Measurements from ENCODE around the gene NT5DC3.

NT5DC3 gene

DNA sequence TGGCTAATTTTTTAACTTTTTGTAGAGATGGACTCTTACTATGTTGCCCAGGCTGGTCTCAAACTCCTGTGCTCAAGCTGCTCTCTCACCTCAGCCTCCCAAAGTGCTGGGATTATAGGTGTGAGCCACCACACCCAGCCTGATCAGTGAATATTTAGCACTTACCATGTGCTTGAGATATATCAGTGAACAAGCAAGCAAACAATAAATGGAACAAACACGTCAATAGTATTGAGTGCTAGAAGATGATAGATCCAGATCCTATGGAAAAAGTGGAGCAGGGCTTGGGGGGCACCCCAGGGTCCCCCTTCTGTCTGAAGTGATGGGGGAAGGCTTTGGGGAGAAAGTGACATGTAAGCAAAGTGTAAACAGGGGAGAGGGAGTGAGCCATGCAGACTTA is 83.8 kb downstream of the NT5DC3 start:
- Histone ChIP-seq H3K36me3 (ENCODE audit: control insufficient read depth, insufficient read depth, low read length) (no peaks in the 10 kb centered on the region), H3K4me1 (ENCODE audit: control insufficient read depth, insufficient read depth, low read length, poor library complexity, severe bottlenecking) (no peaks in the 10 kb centered on the region), H3K27ac (ENCODE audit: insufficient read depth, low read length, poor library complexity, severe bottlenecking) (no peak overlapping the region), H3K27me3 (replicated peaks; ENCODE audit: control insufficient read depth, insufficient read depth, low read length, poor library complexity, severe bottlenecking) (no peaks in the 10 kb centered on the region), H3K9me3 (ENCODE audit: control insufficient read depth, low read length) (no peaks in the 10 kb centered on the region), H3K4me3 (ENCODE audit: insufficient read depth, low read depth, low read length, poor library complexity, severe bottlenecking) (no peak overlapping the region)
- no peak for DNase-seq

DNA sequence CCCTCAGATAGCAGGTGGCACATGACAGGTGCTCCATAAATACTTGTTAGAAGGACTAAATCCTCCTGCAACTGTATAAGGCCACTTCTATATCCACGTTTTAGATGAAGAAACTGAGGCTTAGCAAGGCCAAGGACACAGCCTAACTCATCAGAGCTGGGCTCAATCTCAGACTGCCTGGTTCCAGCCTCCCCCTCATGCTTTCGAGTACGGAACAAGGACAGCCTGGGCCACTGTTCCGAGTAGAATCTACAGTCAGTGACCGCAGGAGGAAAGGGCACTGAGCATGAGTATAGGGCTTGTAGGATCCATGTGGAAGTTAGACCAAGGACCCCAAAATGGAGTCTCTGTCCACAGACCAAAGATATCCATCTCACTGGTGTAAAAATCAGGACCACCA is 84.6 kb downstream of the NT5DC3 start:
- Histone ChIP-seq H3K27ac (ENCODE audit: insufficient read depth, low read length, poor library complexity, severe bottlenecking) (no peak overlapping the region), H3K36me3 (ENCODE audit: control insufficient read depth, insufficient read depth, low read length) (no peaks in the 10 kb centered on the region), H3K4me1 (ENCODE audit: control insufficient read depth, insufficient read depth, low read length, poor library complexity, severe bottlenecking) (no peaks in the 10 kb centered on the region), H3K9me3 (ENCODE audit: control insufficient read depth, low read length) (no peaks in the 10 kb centered on the region), H3K27me3 (replicated peaks; ENCODE audit: control insufficient read depth, insufficient read depth, low read length, poor library complexity, severe bottlenecking) (no peaks in the 10 kb centered on the region), H3K4me3 (ENCODE audit: insufficient read depth, low read depth, low read length, poor library complexity, severe bottlenecking) (no peak overlapping the region)
- no peak for DNase-seq

DNA sequence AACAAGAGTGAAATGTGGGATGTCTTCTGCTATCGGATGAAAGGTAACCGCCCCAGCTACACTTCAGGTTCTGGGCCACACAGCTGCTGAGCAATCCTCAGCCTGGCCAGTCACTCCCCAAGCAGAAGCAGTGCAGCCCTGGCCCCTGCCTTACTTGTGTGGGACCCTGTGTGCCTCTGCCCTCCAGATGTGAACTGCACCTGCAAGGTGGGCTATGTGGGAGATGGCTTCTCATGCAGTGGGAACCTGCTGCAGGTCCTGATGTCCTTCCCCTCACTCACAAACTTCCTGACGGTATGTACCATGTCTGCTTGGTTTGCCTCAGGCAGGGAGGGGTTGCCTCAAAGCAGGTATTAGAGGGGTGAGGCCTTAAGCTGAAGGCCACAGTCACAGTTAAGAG is 85.6 kb downstream of the NT5DC3 start:
- Histone ChIP-seq H3K27ac (ENCODE audit: insufficient read depth, low read length, poor library complexity, severe bottlenecking) (no peak overlapping the region), H3K4me1 (ENCODE audit: control insufficient read depth, insufficient read depth, low read length, poor library complexity, severe bottlenecking) (no peaks in the 10 kb centered on the region), H3K36me3 (ENCODE audit: control insufficient read depth, insufficient read depth, low read length) (no peaks in the 10 kb centered on the region), H3K4me3 (ENCODE audit: insufficient read depth, low read depth, low read length, poor library complexity, severe bottlenecking) (no peak overlapping the region), H3K27me3 (replicated peaks; ENCODE audit: control insufficient read depth, insufficient read depth, low read length, poor library complexity, severe bottlenecking) (no peaks in the 10 kb centered on the region), H3K9me3 (ENCODE audit: control insufficient read depth, low read length) (no peaks in the 10 kb centered on the region)
- no peak for DNase-seq

DNA sequence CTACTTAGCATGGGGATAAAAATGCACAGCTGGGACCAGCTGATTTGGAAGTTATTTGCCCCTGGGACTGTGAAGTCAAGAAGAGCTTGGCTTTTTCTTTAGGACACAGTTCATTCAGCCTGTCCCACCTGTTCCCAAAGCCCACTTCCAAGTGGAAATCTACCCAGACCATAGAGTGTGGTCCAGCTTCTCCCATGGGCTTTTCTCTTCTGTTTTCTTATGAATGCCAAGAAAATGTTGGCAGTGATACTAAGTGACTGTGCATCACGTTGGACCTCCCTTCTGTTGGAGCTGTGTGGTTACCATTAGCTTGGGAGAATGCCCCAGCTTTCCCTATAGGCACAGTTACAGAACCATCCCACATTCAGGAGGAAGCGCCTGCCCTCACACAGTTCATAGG is 89.4 kb downstream of the NT5DC3 start:
- no peaks in the 10 kb centered on the region for H3K27me3 ChIP-seq (replicated peaks; ENCODE audit: control insufficient read depth, insufficient read depth, low read length, poor library complexity, severe bottlenecking)
- no peaks in the 10 kb centered on the region for H3K4me1 ChIP-seq (ENCODE audit: control insufficient read depth, insufficient read depth, low read length, poor library complexity, severe bottlenecking)
- H3K36me3 ChIP-seq (ENCODE audit: control insufficient read depth, insufficient read depth, low read length), result no peaks in the 10 kb centered on the region
- no peak overlapping the region for H3K4me3 ChIP-seq (ENCODE audit: insufficient read depth, low read depth, low read length, poor library complexity, severe bottlenecking)
- no peak overlapping the region for H3K27ac ChIP-seq (ENCODE audit: insufficient read depth, low read length, poor library complexity, severe bottlenecking)
- no peak for DNase-seq
- no peaks in the 10 kb centered on the region for H3K9me3 ChIP-seq (ENCODE audit: control insufficient read depth, low read length)

DNA sequence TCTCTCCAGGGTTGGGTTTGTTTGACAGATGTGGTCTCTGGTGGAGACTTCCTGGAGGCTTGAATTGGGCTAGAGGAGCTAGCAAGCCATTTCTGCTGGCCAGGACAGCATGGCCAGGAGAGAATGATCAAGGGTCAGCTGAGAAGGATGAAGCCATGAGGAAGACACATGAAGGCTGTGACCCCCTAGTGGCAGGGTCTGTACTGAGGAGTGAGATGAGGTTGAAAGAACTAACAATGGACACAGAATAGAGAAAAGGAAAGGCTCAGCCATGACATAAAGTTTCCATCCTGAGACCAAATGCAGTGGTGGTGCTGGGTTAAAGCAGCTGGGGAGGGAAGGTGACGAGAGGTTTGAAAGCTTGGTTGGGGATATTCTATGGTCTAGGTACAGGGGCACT is 89.9 kb downstream of the NT5DC3 start:
- no peaks in the 10 kb centered on the region for H3K9me3 ChIP-seq (ENCODE audit: control insufficient read depth, low read length)
- no peak overlapping the region for H3K27ac ChIP-seq (ENCODE audit: insufficient read depth, low read length, poor library complexity, severe bottlenecking)
- no peaks in the 10 kb centered on the region for H3K36me3 ChIP-seq (ENCODE audit: control insufficient read depth, insufficient read depth, low read length)
- no peaks in the 10 kb centered on the region for H3K27me3 ChIP-seq (replicated peaks; ENCODE audit: control insufficient read depth, insufficient read depth, low read length, poor library complexity, severe bottlenecking)
- H3K4me3 ChIP-seq (ENCODE audit: insufficient read depth, low read depth, low read length, poor library complexity, severe bottlenecking), result no peak overlapping the region
- no peak for DNase-seq
- H3K4me1 ChIP-seq (ENCODE audit: control insufficient read depth, insufficient read depth, low read length, poor library complexity, severe bottlenecking), result no peaks in the 10 kb centered on the region

DNA sequence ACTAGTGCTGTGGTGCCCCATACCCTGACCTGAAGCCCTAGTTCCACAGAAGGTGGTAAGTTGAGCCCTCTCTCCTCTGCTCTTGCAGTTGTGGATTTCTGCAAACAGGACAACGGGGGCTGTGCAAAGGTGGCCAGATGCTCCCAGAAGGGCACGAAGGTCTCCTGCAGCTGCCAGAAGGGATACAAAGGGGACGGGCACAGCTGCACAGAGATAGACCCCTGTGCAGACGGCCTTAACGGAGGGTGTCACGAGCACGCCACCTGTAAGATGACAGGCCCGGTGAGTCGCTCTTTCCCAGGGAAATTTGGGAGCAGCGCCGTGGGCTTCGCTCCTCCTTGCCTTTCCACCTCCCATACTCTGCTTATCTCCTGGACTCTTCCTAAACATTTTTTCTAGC is 92.2 kb downstream of the NT5DC3 start:
- no peak overlapping the region for H3K27ac ChIP-seq (ENCODE audit: insufficient read depth, low read length, poor library complexity, severe bottlenecking)
- H3K4me3 ChIP-seq (ENCODE audit: insufficient read depth, low read depth, low read length, poor library complexity, severe bottlenecking), result no peak overlapping the region
- no peaks in the 10 kb centered on the region for H3K9me3 ChIP-seq (ENCODE audit: control insufficient read depth, low read length)
- no peaks in the 10 kb centered on the region for H3K36me3 ChIP-seq (ENCODE audit: control insufficient read depth, insufficient read depth, low read length)
- H3K4me1 ChIP-seq (ENCODE audit: control insufficient read depth, insufficient read depth, low read length, poor library complexity, severe bottlenecking), result no peaks in the 10 kb centered on the region
- DNase-seq, result no peak
- no peaks in the 10 kb centered on the region for H3K27me3 ChIP-seq (replicated peaks; ENCODE audit: control insufficient read depth, insufficient read depth, low read length, poor library complexity, severe bottlenecking)

DNA sequence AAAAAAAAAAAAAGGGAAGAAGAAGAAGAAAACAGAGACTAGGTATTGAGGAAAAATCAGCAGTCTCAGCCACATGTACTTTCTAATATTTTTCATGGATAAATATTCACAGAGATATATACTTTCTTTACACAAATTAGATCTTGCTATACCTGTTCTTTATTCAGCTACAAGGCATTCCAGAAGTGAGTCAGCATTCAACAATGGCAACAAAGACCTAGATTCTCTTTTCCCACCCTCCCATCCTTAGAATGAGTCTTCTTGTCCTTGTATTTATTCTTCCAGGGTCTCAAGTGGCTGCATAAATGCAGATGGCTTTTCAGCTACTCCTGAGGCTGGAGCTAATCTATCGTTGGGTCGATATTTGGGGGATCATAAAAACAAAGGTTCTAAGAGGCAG is 93.0 kb downstream of the NT5DC3 start:
- Histone ChIP-seq H3K4me1 (ENCODE audit: control insufficient read depth, insufficient read depth, low read length, poor library complexity, severe bottlenecking) (no peaks in the 10 kb centered on the region), H3K9me3 (ENCODE audit: control insufficient read depth, low read length) (no peaks in the 10 kb centered on the region), H3K27me3 (replicated peaks; ENCODE audit: control insufficient read depth, insufficient read depth, low read length, poor library complexity, severe bottlenecking) (no peaks in the 10 kb centered on the region), H3K36me3 (ENCODE audit: control insufficient read depth, insufficient read depth, low read length) (no peaks in the 10 kb centered on the region), H3K27ac (ENCODE audit: insufficient read depth, low read length, poor library complexity, severe bottlenecking) (no peak overlapping the region), H3K4me3 (ENCODE audit: insufficient read depth, low read depth, low read length, poor library complexity, severe bottlenecking) (no peak overlapping the region)
- DNase-seq, result no peak

DNA sequence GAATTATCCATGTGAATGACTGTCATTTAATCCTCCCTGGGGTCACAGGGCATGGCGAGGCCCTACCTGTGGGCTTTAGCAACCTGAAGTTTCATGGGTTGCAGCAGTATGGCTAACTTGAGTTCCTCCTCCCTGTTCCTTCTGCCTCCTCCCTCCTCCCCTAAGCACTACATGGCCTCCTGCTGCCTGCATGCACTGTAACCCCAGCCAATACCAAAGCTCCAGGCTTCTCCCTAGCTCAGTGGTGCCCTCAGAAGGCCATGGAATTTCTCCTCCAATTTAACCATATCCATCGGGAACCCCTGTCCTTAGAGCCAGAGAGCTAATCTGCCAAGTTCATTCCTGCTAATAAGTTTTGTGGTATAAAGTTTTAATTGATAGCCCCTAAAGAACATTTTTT is 95.1 kb downstream of the NT5DC3 start:
- Histone ChIP-seq H3K36me3 (ENCODE audit: control insufficient read depth, insufficient read depth, low read length) (no peaks in the 10 kb centered on the region), H3K9me3 (ENCODE audit: control insufficient read depth, low read length) (no peaks in the 10 kb centered on the region), H3K4me1 (ENCODE audit: control insufficient read depth, insufficient read depth, low read length, poor library complexity, severe bottlenecking) (no peaks in the 10 kb centered on the region), H3K27ac (ENCODE audit: insufficient read depth, low read length, poor library complexity, severe bottlenecking) (no peak overlapping the region), H3K27me3 (replicated peaks; ENCODE audit: control insufficient read depth, insufficient read depth, low read length, poor library complexity, severe bottlenecking) (no peaks in the 10 kb centered on the region), H3K4me3 (ENCODE audit: insufficient read depth, low read depth, low read length, poor library complexity, severe bottlenecking) (no peak overlapping the region)
- DNase-seq, result no peak

DNA sequence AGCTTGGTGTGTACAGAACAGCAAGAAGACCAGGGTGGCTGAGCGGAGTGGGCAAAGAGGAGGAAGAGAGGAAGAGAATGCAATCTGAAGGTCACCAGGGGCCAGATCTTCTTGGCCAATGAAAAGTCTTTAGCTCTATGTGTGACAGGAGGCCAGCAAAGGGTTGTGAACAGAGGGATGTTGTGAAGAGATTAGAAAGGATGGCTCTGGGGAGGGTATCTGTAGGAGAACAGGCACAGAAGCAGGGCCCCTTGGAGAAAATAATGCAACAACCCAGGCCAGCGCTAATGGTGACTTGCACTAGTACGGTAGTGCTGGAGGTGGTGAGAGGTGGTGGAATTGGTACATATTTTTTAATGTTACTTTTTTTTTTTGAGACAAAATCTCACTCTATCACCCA is 97.2 kb downstream of the NT5DC3 start:
- no peak overlapping the region for H3K27ac ChIP-seq (ENCODE audit: insufficient read depth, low read length, poor library complexity, severe bottlenecking)
- H3K4me1 ChIP-seq (ENCODE audit: control insufficient read depth, insufficient read depth, low read length, poor library complexity, severe bottlenecking), result no peaks in the 10 kb centered on the region

DNA sequence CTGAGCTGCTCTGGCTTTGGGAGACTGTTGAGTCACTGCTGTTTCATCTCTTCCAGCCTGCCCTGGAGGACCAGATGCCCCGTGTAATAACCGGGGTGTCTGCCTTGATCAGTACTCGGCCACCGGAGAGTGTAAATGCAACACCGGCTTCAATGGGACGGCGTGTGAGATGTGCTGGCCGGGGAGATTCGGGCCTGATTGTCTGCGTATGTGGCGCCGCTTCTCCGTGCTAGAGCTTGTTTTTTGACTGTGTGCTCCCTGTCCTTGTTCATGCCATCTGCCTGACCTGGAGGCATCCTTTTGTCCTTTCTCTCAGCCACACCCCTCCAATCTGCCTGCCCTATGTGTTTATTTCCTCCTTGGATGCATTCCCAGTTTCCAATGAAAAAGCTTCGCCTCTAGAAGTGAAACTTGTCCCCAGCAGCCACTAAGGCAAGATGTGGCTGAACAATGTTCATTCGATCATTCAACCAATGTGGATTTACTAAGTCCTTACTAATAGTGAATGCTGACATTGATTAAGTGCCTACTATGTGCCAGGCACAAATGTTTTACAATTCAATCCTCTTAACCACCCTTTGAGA is 98.6 kb downstream of the NT5DC3 start:
- Histone ChIP-seq H3K36me3 (ENCODE audit: control insufficient read depth, insufficient read depth, low read length) (no peaks in the 10 kb centered on the region), H3K4me3 (ENCODE audit: insufficient read depth, low read depth, low read length, poor library complexity, severe bottlenecking) (no peak overlapping the region), H3K27me3 (replicated peaks; ENCODE audit: control insufficient read depth, insufficient read depth, low read length, poor library complexity, severe bottlenecking) (no peaks in the 10 kb centered on the region), H3K4me1 (ENCODE audit: control insufficient read depth, insufficient read depth, low read length, poor library complexity, severe bottlenecking) (no peaks in the 10 kb centered on the region), H3K27ac (ENCODE audit: insufficient read depth, low read length, poor library complexity, severe bottlenecking) (no peak overlapping the region), H3K9me3 (ENCODE audit: control insufficient read depth, low read length) (no peaks in the 10 kb centered on the region)
- no peak for DNase-seq

More for the DNA sequence above, 97.2 kb downstream of the NT5DC3 start:
- Histone ChIP-seq H3K36me3 (ENCODE audit: control insufficient read depth, insufficient read depth, low read length) (no peaks in the 10 kb centered on the region), H3K4me3 (ENCODE audit: insufficient read depth, low read depth, low read length, poor library complexity, severe bottlenecking) (no peak overlapping the region), H3K9me3 (ENCODE audit: control insufficient read depth, low read length) (no peaks in the 10 kb centered on the region), H3K27me3 (replicated peaks; ENCODE audit: control insufficient read depth, insufficient read depth, low read length, poor library complexity, severe bottlenecking) (no peaks in the 10 kb centered on the region)
- DNase-seq, result no peak

DNA sequence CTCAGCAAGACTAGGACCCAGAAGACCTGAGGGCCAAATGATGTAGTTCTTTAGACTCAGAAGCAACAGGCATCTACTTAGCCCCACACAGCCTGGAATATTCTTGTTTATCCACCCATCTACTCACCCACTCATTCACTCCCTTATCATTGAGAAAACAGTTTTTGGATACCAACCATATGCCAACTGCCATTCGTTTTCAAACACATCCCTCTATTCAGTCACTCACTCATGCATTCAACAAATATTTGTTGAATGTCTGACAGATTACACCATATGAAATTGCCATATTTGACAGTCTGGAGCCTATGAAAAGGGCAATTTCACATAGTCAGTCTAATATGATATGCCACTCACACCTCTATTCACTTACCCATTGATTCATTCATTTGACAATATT is 103.2 kb downstream of the NT5DC3 start:
- Histone ChIP-seq H3K27me3 (replicated peaks; ENCODE audit: control insufficient read depth, insufficient read depth, low read length, poor library complexity, severe bottlenecking) (no peaks in the 10 kb centered on the region), H3K4me3 (ENCODE audit: insufficient read depth, low read depth, low read length, poor library complexity, severe bottlenecking) (no peak overlapping the region), H3K27ac (ENCODE audit: insufficient read depth, low read length, poor library complexity, severe bottlenecking) (no peak overlapping the region), H3K9me3 (ENCODE audit: control insufficient read depth, low read length) (no peaks in the 10 kb centered on the region), H3K36me3 (ENCODE audit: control insufficient read depth, insufficient read depth, low read length) (no peaks in the 10 kb centered on the region), H3K4me1 (ENCODE audit: control insufficient read depth, insufficient read depth, low read length, poor library complexity, severe bottlenecking) (no peaks in the 10 kb centered on the region)
- DNase-seq, result no peak

All from effector memory CD4-positive, alpha-beta T cell (primary cell).